ENCODE data around the gene SPACA6. TPM values are rescaled to one million over a fixed set of nuclear protein-coding genes. Genes with fewer than 3 reads are reported as not detected.
A peak's percentile ranks its signal among the peaks of the same experiment; 100 is the strongest.

The SPACA6 gene
- total and polyA plus RNA-seq, 2 donors from 2014 or later = 18.9 to 25.4 TPM

- Histone ChIP-seq H3K27ac (ENCODE audit: low read depth in 2 of 2, low read length in 2 of 2) (no peak overlapping the region), H3K27me3 (ENCODE audit: control insufficient read depth, insufficient read depth, low read length) (no peaks in the 10 kb centered on the region), H3K4me1 (ENCODE audit: control insufficient read depth in 2 of 3, insufficient read depth in 2 of 3, low read depth in 1 of 3, low read length in 3 of 3) (peaks cover 0 to 3% (median 0%) of the 10 kb centered on the region in 3 donors), H3K36me3 (ENCODE audit: control insufficient read depth in 2 of 3, insufficient read depth in 3 of 3, low read length in 3 of 3) (peaks cover 0 to 7% (median 2%) of the 10 kb centered on the region in 3 donors), H3K9ac (ENCODE audit: low read length in 3 of 3) (no peak overlapping the region), H3K4me3 (ENCODE audit: low read length in 3 of 3) (no peak overlapping the region), H3K9me3 (ENCODE audit: control insufficient read depth in 2 of 3, insufficient read depth in 1 of 3, low read length in 3 of 3) (no peaks in the 10 kb centered on the region)
- no peak for DNase-seq
- no peak for TF ChIP-seq CTCF (IDR thresholded peaks at IDR 0.05; ENCODE audit: borderline replicate concordance, extremely low read depth, insufficient read depth)
- no peak for FAIRE-seq
- intact Hi-C loops (cut with DNase I) = no loop called here
These were observed 16.4 kb downstream of the SPACA6 start for GRCh38 chr19:51709575-51709974.

DNA sequence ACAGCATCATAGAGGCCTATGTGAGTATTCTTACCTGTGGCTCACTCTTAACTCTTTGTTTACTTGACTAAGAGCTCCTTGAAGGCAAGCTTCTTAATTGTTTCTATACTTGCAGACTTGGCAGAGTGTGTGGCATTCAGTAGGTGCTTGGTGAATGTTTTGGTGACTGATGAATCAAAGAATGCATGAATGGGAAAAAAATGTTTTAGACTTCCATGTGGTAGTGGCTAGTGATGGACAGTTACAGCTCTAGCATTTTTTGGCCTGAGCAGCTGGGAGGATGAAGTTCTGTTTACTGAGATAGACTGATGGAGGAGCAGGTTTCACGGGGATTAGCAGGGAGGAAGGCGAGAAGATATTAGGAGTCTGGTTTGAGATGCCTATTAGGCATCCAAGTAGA is 17.0 kb downstream of the SPACA6 start:
- FAIRE-seq (no peak), DNase-seq (no peak)
- no peak for TF ChIP-seq CTCF (IDR thresholded peaks at IDR 0.05; ENCODE audit: borderline replicate concordance, extremely low read depth, insufficient read depth)
- peaks cover 0 to under 1% (median 0%) of the 10 kb centered on the region in 3 donors for H3K4me1 ChIP-seq (ENCODE audit: control insufficient read depth in 2 of 3, insufficient read depth in 2 of 3, low read depth in 1 of 3, low read length in 3 of 3)
- intact Hi-C loops (cut with DNase I) = no loop called here
- no peak overlapping the region for H3K4me3 ChIP-seq (ENCODE audit: low read length in 3 of 3)
- no peak overlapping the region for H3K27ac ChIP-seq (ENCODE audit: low read depth in 2 of 2, low read length in 2 of 2)
- no peaks in the 10 kb centered on the region for H3K27me3 ChIP-seq (ENCODE audit: control insufficient read depth, insufficient read depth, low read length)
- peaks cover 0 to 5% (median 1%) of the 10 kb centered on the region in 3 donors for H3K36me3 ChIP-seq (ENCODE audit: control insufficient read depth in 2 of 3, insufficient read depth in 3 of 3, low read length in 3 of 3)
- H3K9ac ChIP-seq (ENCODE audit: low read length in 3 of 3) = no peak overlapping the region
- H3K9me3 ChIP-seq (ENCODE audit: control insufficient read depth in 2 of 3, insufficient read depth in 1 of 3, low read length in 3 of 3) = no peaks in the 10 kb centered on the region

DNA sequence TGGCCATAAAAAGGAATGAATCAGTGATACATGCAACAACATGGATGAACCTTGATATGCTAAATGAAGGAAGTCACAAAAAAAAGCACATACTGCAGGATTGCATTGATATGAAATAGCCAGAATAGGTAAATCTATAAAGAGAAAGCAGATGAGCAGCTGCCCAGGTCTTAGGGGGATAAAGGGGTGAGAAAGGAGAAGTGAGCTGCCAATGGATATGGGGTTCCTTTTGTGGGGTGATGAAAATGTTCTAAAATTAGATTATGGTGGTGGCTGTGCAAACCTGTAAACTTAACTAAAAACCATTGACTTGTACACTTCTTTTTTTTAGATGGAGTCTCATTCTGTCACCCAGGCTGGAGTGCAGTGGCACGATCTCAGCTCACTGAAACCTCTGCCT is 18.6 kb downstream of the SPACA6 start:
- Histone ChIP-seq H3K9ac (ENCODE audit: low read length in 3 of 3) (no peak overlapping the region), H3K36me3 (ENCODE audit: control insufficient read depth in 2 of 3, insufficient read depth in 3 of 3, low read length in 3 of 3) (no peaks in the 10 kb centered on the region), H3K9me3 (ENCODE audit: control insufficient read depth in 2 of 3, insufficient read depth in 1 of 3, low read length in 3 of 3) (no peaks in the 10 kb centered on the region), H3K27ac (ENCODE audit: low read depth in 2 of 2, low read length in 2 of 2) (no peak overlapping the region), H3K4me3 (ENCODE audit: low read length in 3 of 3) (no peak overlapping the region), H3K4me1 (ENCODE audit: control insufficient read depth in 2 of 3, insufficient read depth in 2 of 3, low read depth in 1 of 3, low read length in 3 of 3) (no peaks in the 10 kb centered on the region), H3K27me3 (ENCODE audit: control insufficient read depth, insufficient read depth, low read length) (peaks cover 3% of the 10 kb centered on the region)
- intact Hi-C loops (cut with DNase I) = no loop called here
- FAIRE-seq (no peak), DNase-seq (no peak)
- TF ChIP-seq CTCF (IDR thresholded peaks at IDR 0.05; ENCODE audit: borderline replicate concordance, extremely low read depth, insufficient read depth) = no peak

DNA sequence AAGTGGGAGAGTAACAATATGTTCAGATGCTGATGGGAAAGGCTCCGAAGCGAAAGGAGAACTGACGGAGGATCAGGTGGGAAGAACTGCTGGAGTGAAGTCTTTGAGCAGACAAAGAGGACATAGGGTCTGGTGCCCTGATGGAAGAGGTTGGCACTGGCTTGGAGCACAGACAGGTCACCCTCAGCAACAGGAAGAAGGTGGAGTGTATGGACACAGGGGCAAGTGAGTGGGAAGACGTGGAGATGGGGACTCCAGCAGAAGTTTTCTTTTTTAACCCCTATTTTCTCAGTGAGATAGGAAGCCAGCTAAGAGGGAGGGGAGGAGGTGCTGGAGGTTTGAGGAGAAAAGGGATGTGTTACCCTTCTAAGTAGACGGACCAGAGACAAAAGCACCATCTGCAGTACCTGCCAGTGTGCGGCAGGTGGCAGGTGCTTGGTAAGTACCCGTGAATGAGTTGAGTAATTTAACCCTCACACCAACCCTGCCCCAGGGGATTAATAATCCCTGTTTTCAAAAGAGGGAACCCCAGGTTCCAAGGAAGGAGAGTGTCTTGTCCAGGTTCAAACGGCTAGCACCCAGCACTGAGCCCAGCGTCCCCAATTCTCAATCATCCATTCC is 19.4 kb downstream of the SPACA6 start:
- Histone ChIP-seq H3K9ac (ENCODE audit: low read length in 3 of 3) (no peak overlapping the region), H3K27me3 (ENCODE audit: control insufficient read depth, insufficient read depth, low read length) (peaks cover 5% of the 10 kb centered on the region), H3K27ac (ENCODE audit: low read depth in 2 of 2, low read length in 2 of 2) (no peak overlapping the region), H3K4me1 (ENCODE audit: control insufficient read depth in 2 of 3, insufficient read depth in 2 of 3, low read depth in 1 of 3, low read length in 3 of 3) (no peaks in the 10 kb centered on the region), H3K4me3 (ENCODE audit: low read length in 3 of 3) (no peak overlapping the region), H3K9me3 (ENCODE audit: control insufficient read depth in 2 of 3, insufficient read depth in 1 of 3, low read length in 3 of 3) (no peaks in the 10 kb centered on the region), H3K36me3 (ENCODE audit: control insufficient read depth in 2 of 3, insufficient read depth in 3 of 3, low read length in 3 of 3) (no peaks in the 10 kb centered on the region)
- FAIRE-seq (no peak), DNase-seq (peak in 2 of 5 donors; percentile 46 to 57)
- intact Hi-C loops (cut with DNase I) = no loop called here
- peak; percentile 41 for TF ChIP-seq CTCF (IDR thresholded peaks at IDR 0.05; ENCODE audit: borderline replicate concordance, extremely low read depth, insufficient read depth)

All from kidney (tissue), 14 donors.